Ishikawa (cell line): Measurements from ENCODE around the gene DERL3.

Experiments used
- CEBPB ChIP-seq: IDR thresholded peaks from 2 replicates; pipeline ENCODE4 v1.6.1; 2012
- CREB1 ChIP-seq: IDR thresholded peaks from 2 replicates; pipeline ENCODE4 v1.6.1; 2012; ENCODE audit warnings: low read depth
- EGR1 ChIP-seq: IDR thresholded peaks from 2 replicates; pipeline ENCODE4 v1.6.1; 2012
- EP300 ChIP-seq: IDR thresholded peaks from 2 replicates; pipeline ENCODE4 v1.6.1; 2012; ENCODE audit warnings: borderline replicate concordance
- FOXM1 ChIP-seq: IDR thresholded peaks from 2 replicates; pipeline ENCODE4 v1.6.1; 2012; ENCODE audit warnings: low read depth, borderline replicate concordance
- MAX ChIP-seq: IDR thresholded peaks from 2 replicates; pipeline ENCODE4 v1.6.1; 2012
- NFIC ChIP-seq: IDR thresholded peaks from 2 replicates; pipeline ENCODE4 v1.6.1; 2012
- RAD21 ChIP-seq: IDR thresholded peaks from 2 replicates; pipeline ENCODE4 v1.6.1; 2012; ENCODE audit warnings: low read depth
- REST ChIP-seq: IDR thresholded peaks from 2 replicates; pipeline ENCODE4 v1.6.1; 2012; ENCODE audit warnings: low read depth, mild to moderate bottlenecking
- TAF1 ChIP-seq: IDR thresholded peaks from 2 replicates; pipeline ENCODE4 v1.6.1; 2012; ENCODE audit warnings: low read depth, mild to moderate bottlenecking
- TCF12 ChIP-seq: IDR thresholded peaks from 2 replicates; pipeline ENCODE4 v1.6.1; 2012; ENCODE audit warnings: low read depth
- TEAD4 ChIP-seq: IDR thresholded peaks from 2 replicates; pipeline ENCODE4 v1.6.1; 2012
- USF1 ChIP-seq: IDR thresholded peaks from 2 replicates; pipeline ENCODE4 v1.6.1; 2012
- YY1 ChIP-seq: IDR thresholded peaks from 2 replicates; pipeline ENCODE4 v1.6.1; 2012; ENCODE audit warnings: low read depth
- ZBTB7A ChIP-seq: IDR thresholded peaks from 2 replicates; pipeline ENCODE4 v1.6.1; 2012; ENCODE audit warnings: low read depth

The DERL3 gene

GRCh38 chr22:23836692-23837495, 1.9 kb downstream of the DERL3 start:
- TF ChIP-seq MAX (no peak), TCF12 (no peak), REST (no peak), CEBPB (no peak)

- TF ChIP-seq EGR1, result no peak
- TF ChIP-seq NFIC, result no peak
- no peak for TF ChIP-seq FOXM1
- no peak for TF ChIP-seq USF1
- TF ChIP-seq MAX, result no peak
- TF ChIP-seq CREB1, result no peak
- no peak for TF ChIP-seq REST
- TF ChIP-seq TAF1, result no peak
- TF ChIP-seq CEBPB, result no peak
- TF ChIP-seq TCF12, result no peak
- no peak for TF ChIP-seq ZBTB7A
- no peak for TF ChIP-seq TEAD4
- TF ChIP-seq EP300, result no peak
- TF ChIP-seq RAD21, result no peak
- TF ChIP-seq YY1, result no peak
These were observed 2.5 kb downstream of the DERL3 start for GRCh38 chr22:23836281-23836680.

- no peak for TF ChIP-seq YY1
- TF ChIP-seq TCF12, result no peak
- no peak for TF ChIP-seq NFIC
- TF ChIP-seq EGR1, result no peak
- TF ChIP-seq TEAD4, result no peak
- no peak for TF ChIP-seq ZBTB7A
- TF ChIP-seq FOXM1, result no peak
- TF ChIP-seq REST, result no peak
- TF ChIP-seq CREB1, result no peak
- no peak for TF ChIP-seq CEBPB
- TF ChIP-seq USF1, result no peak
- TF ChIP-seq TAF1, result no peak
- TF ChIP-seq MAX, result no peak
- no peak for TF ChIP-seq RAD21
- TF ChIP-seq EP300, result no peak
These were observed 3.2 kb downstream of the DERL3 start for GRCh38 chr22:23835484-23836144.
